Stomach (tissue), 4 donors: Measurements from ENCODE around the gene PHLDA1.

ENCODE experiments used
- CTCF ChIP-seq, 7 experiments: fragments of 450-650 bp in 4 of 7; fragments of 200-600 bp in 3 of 7; sonication (generic) in 3 of 7; IDR thresholded peaks; one replicate each; pipeline ENCODE4 v1.5.1; 2016 to 2019; ENCODE audit warnings: antibody characterized with exemption in 7 of 7, control low read depth in 2 of 7, mild to moderate bottlenecking in 1 of 7
- EP300 ChIP-seq: sonication (generic); formaldehyde crosslinking; IDR thresholded peaks from one replicate; pipeline ENCODE4 v1.6.1; 2017; ENCODE audit warnings: antibody characterized with exemption
- POLR2A ChIP-seq, 4 donors: fragments of 450-650 bp; IDR thresholded peaks; one replicate each; pipeline ENCODE4 v1.6.1; 2016; ENCODE audit warnings: antibody characterized with exemption in 4 of 4, control low read depth in 2 of 4, mild to moderate bottlenecking in 1 of 4, moderate library complexity in 1 of 4
- POLR2AphosphoS5 ChIP-seq, 3 donors: sonication (generic); formaldehyde crosslinking; IDR thresholded peaks; one replicate each; pipeline ENCODE4 v1.6.1; 2016; ENCODE audit warnings: antibody characterized with exemption in 3 of 3

GRCh38 chr12:76029982-76030340 is 1.6 kb downstream of the PHLDA1 start:
- TF ChIP-seq CTCF (IDR thresholded peaks at IDR 0.05) (no peak), POLR2A (IDR thresholded peaks at IDR 0.05) (no peak), EP300 (no peak), POLR2AphosphoS5 (IDR thresholded peaks at IDR 0.05) (peak in 1 of 3 donors; percentile 9)
